PFSK-1 (cell line): ENCODE measurements around the gene CCR1.

Experiments
- FOXP2 ChIP-seq: optimal IDR thresholded peaks from 2 replicates; pipeline ENCODE3; 2011; ENCODE audit warnings: borderline replicate concordance, control low read depth, inconsistent platforms; ENCODE audit not compliant: insufficient read depth; ENCODE audit errors: extremely low read length, extremely low read depth
- POLR2AphosphoS5 ChIP-seq: IDR thresholded peaks from 2 replicates; pipeline ENCODE4 v1.6.1; 2012; ENCODE audit warnings: low read depth, mild to moderate bottlenecking, control low read depth, low read length, moderate library complexity
- REST ChIP-seq, 2 experiments: IDR thresholded peaks; 2 replicates each; pipeline versions ENCODE4 v1.6.1 to v1.8.0; 2011 to 2012; ENCODE audit warnings: low read depth in 2 of 2, low read length in 2 of 2, control low read depth in 1 of 2, inconsistent platforms in 1 of 2, mild to moderate bottlenecking in 1 of 2, moderate library complexity in 1 of 2; ENCODE audit not compliant: insufficient read depth in 1 of 2
- SIN3A ChIP-seq: IDR thresholded peaks from 2 replicates; pipeline ENCODE4 v1.6.1; 2012; ENCODE audit warnings: mild to moderate bottlenecking, low read length, moderate library complexity, borderline replicate concordance; ENCODE audit not compliant: insufficient read depth
- TAF1 ChIP-seq: IDR thresholded peaks from 2 replicates; pipeline ENCODE4 v1.6.1; 2012; ENCODE audit warnings: low read length, control low read depth, borderline replicate concordance; ENCODE audit not compliant: insufficient read depth

CCR1 gene

DNA sequence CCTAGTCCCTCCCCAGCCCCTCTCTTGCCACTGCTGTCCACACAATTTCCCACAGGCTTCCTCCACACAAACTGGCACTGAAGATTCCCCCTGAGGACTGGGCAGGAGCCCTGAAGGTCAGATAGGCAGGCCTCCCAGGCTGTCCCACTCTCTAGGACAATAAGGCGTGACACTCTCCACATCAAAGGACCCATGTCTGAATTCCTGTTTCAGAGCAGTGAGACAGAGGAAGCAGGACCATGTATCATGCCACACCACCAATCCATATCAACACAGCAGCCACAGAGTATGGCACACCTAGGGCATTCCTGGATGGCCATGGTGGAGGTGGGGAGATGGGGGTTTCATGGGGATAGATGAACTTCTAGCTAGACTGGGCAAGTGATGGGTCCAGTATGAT lies 13.8 kb upstream of the CCR1 start:
- no peak for TF ChIP-seq TAF1
- no peak for TF ChIP-seq FOXP2
- no peak for TF ChIP-seq POLR2AphosphoS5
- no peak for TF ChIP-seq REST (IDR thresholded peaks at IDR 0.05; ENCODE audit: insufficient read depth in 1 of 2, low read depth in 2 of 2, low read length in 2 of 2)

DNA sequence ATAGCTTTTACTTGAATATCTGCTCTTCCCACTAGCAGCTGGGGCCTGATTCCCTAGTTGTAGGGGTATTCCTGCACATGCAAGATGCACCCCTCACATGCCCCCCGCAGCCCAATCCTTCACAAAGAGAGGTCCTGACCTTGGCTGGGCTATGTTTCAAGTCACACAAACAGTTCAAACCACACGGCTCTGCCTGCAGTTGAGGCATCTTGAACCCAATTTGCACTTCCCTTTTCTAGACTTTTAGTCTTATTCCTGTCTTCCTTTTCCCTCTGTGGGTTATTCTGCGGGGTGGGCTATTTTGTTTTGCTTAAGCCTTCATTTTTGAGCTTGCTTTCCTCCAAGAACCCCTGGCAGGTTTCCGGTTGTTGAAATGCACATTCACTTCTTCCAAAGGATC lies 13.3 kb upstream of the CCR1 start:
- TF ChIP-seq TAF1 (no peak), FOXP2 (no peak), SIN3A (no peak), REST (IDR thresholded peaks at IDR 0.05; ENCODE audit: insufficient read depth in 1 of 2, low read depth in 2 of 2, low read length in 2 of 2) (no peak), POLR2AphosphoS5 (no peak)

GRCh38 chr3:46218196-46218709 lies 10.1 kb upstream of the CCR1 start:
- TF ChIP-seq FOXP2 (no peak), SIN3A (no peak), REST (IDR thresholded peaks at IDR 0.05; ENCODE audit: insufficient read depth in 1 of 2, low read depth in 2 of 2, low read length in 2 of 2) (no peak), TAF1 (no peak), POLR2AphosphoS5 (no peak)

GRCh38 chr3:46215810-46216414 lies 7.8 kb upstream of the CCR1 start:
- TF ChIP-seq REST (IDR thresholded peaks at IDR 0.05; ENCODE audit: insufficient read depth in 1 of 2, low read depth in 2 of 2, low read length in 2 of 2) = no peak
- no peak for TF ChIP-seq FOXP2
- no peak for TF ChIP-seq TAF1
- no peak for TF ChIP-seq SIN3A
- no peak for TF ChIP-seq POLR2AphosphoS5

GRCh38 chr3:46214751-46215352 lies 6.7 kb upstream of the CCR1 start:
- TF ChIP-seq TAF1 (no peak), POLR2AphosphoS5 (no peak), REST (IDR thresholded peaks at IDR 0.05; ENCODE audit: insufficient read depth in 1 of 2, low read depth in 2 of 2, low read length in 2 of 2) (no peak)
